ENCODE data around the gene AKAP8L. TPM values are rescaled to one million over a fixed set of nuclear protein-coding genes. Genes with fewer than 3 reads are reported as not detected.
A peak's percentile ranks its signal among the peaks of the same experiment; 100 is the strongest.

AKAP8L gene
- total and polyA plus RNA-seq, 9 of the 15 experiments (the other 6 are each of a cell fraction or from before 2014, with no cell fraction given) = 2.4 to 116 (median 70.7) TPM

DNA sequence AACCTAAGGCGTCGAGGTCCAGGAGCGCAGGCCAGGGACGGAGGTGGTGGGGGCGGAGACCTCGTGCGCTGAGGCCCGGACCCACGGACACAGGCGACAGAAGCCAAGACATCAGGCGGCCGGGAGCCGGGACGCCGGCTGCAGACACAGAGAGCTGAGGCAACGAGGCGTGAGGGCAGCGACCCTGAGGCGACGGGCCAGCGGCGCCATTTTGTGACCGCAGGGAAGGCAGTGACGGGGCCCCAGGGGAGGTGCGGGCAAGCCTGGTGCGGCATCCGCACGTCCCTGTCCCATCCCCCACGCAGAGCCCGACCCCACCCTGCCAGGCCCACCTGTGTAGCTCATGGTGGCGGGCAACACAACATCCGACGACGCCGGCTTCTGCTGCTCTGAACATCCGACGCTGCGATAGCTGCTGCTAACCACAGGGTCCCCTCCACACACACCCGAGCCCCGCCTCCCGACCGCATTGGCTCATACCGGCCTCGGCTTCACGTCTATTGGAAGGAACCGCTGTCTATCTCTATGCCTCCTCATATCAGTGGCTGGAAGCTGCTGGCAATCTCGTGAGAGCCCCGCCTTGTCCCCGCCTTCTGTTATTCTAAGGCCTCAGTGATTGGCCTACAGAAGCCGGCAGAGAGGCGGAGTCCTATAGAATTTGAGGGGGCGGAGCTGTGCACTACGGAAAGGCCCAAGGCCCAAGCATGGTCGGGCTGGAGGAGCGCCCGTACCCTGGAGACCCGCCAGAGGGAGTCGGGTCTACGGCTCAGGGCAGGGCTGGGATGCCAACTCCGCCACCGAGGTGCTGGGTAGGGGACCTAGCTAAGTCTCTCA is at the start of gene AKAP8L (continued):
- TF ChIP-seq, protein P1, sequence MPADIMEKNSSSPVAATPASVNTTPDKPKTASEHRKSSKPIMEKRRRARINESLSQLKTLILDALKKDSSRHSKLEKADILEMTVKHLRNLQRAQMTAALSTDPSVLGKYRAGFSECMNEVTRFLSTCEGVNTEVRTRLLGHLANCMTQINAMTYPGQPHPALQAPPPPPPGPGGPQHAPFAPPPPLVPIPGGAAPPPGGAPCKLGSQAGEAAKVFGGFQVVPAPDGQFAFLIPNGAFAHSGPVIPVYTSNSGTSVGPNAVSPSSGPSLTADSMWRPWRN (IDR thresholded peaks at IDR 0.05; ENCODE audit: low read depth) = no peak
- TF ChIP-seq, protein P2, sequence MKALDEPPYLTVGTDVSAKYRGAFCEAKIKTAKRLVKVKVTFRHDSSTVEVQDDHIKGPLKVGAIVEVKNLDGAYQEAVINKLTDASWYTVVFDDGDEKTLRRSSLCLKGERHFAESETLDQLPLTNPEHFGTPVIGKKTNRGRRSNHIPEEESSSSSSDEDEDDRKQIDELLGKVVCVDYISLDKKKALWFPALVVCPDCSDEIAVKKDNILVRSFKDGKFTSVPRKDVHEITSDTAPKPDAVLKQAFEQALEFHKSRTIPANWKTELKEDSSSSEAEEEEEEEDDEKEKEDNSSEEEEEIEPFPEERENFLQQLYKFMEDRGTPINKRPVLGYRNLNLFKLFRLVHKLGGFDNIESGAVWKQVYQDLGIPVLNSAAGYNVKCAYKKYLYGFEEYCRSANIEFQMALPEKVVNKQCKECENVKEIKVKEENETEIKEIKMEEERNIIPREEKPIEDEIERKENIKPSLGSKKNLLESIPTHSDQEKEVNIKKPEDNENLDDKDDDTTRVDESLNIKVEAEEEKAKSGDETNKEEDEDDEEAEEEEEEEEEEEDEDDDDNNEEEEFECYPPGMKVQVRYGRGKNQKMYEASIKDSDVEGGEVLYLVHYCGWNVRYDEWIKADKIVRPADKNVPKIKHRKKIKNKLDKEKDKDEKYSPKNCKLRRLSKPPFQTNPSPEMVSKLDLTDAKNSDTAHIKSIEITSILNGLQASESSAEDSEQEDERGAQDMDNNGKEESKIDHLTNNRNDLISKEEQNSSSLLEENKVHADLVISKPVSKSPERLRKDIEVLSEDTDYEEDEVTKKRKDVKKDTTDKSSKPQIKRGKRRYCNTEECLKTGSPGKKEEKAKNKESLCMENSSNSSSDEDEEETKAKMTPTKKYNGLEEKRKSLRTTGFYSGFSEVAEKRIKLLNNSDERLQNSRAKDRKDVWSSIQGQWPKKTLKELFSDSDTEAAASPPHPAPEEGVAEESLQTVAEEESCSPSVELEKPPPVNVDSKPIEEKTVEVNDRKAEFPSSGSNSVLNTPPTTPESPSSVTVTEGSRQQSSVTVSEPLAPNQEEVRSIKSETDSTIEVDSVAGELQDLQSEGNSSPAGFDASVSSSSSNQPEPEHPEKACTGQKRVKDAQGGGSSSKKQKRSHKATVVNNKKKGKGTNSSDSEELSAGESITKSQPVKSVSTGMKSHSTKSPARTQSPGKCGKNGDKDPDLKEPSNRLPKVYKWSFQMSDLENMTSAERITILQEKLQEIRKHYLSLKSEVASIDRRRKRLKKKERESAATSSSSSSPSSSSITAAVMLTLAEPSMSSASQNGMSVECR (CRISPR knock-in tag; IDR thresholded peaks at IDR 0.05) = peak; percentile 45; the same call in 1 of the 2 replicates
- TF ChIP-seq, protein P3, sequence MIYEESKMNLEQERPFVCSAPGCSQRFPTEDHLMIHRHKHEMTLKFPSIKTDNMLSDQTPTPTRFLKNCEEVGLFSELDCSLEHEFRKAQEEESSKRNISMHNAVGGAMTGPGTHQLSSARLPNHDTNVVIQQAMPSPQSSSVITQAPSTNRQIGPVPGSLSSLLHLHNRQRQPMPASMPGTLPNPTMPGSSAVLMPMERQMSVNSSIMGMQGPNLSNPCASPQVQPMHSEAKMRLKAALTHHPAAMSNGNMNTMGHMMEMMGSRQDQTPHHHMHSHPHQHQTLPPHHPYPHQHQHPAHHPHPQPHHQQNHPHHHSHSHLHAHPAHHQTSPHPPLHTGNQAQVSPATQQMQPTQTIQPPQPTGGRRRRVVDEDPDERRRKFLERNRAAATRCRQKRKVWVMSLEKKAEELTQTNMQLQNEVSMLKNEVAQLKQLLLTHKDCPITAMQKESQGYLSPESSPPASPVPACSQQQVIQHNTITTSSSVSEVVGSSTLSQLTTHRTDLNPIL (CRISPR knock-in tag; IDR thresholded peaks at IDR 0.05) = no peak
- TF ChIP-seq L3MBTL2 (IDR thresholded peaks at IDR 0.05) (peak; percentile 59; the same call in 1 of the 2 replicates), ZNF239 (CRISPR knock-in tag; IDR thresholded peaks at IDR 0.05) (no peak), RFX1 (IDR thresholded peaks at IDR 0.05) (peak; percentile 42; the same call in 1 of the 2 replicates), ETV6 (IDR thresholded peaks at IDR 0.05; ENCODE audit: borderline replicate concordance in 1 of 2, low read depth in 2 of 2, low read length in 1 of 2) (no peak), ETV6 (CRISPR knock-in tag; IDR thresholded peaks at IDR 0.05; ENCODE audit: borderline replicate concordance) (peak; percentile 18; the same call in 1 of the 2 replicates), TAF1 (IDR thresholded peaks at IDR 0.05; ENCODE audit: control insufficient read depth, extremely low read depth, insufficient read depth, low read length, severe bottlenecking) (peak; percentile 76), NFYB (IDR thresholded peaks at IDR 0.05; ENCODE audit: extremely low read depth, insufficient read length) (peak; percentile 98), NFIC (IDR thresholded peaks at IDR 0.05) (peak; percentile 42), ZNF561 (CRISPR knock-in tag; conservative IDR thresholded peaks at IDR 0.05) (0 out of 2 replicates have a peak, but pooled peaks have one; percentile 18), SOX6 (IDR thresholded peaks at IDR 0.05) (peak; percentile 77), SP1 (CRISPR knock-in tag; IDR thresholded peaks at IDR 0.05) (peak; percentile 97), PPARD (CRISPR knock-in tag; IDR thresholded peaks at IDR 0.05) (no peak)
- TF ChIP-seq, protein P4, sequence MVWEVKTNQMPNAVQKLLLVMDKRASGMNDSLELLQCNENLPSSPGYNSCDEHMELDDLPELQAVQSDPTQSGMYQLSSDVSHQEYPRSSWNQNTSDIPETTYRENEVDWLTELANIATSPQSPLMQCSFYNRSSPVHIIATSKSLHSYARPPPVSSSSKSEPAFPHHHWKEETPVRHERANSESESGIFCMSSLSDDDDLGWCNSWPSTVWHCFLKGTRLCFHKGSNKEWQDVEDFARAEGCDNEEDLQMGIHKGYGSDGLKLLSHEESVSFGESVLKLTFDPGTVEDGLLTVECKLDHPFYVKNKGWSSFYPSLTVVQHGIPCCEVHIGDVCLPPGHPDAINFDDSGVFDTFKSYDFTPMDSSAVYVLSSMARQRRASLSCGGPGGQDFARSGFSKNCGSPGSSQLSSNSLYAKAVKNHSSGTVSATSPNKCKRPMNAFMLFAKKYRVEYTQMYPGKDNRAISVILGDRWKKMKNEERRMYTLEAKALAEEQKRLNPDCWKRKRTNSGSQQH (CRISPR knock-in tag; IDR thresholded peaks at IDR 0.05) = peak; percentile 83; the same call in 1 of the 2 replicates
- TF ChIP-seq, protein P5, sequence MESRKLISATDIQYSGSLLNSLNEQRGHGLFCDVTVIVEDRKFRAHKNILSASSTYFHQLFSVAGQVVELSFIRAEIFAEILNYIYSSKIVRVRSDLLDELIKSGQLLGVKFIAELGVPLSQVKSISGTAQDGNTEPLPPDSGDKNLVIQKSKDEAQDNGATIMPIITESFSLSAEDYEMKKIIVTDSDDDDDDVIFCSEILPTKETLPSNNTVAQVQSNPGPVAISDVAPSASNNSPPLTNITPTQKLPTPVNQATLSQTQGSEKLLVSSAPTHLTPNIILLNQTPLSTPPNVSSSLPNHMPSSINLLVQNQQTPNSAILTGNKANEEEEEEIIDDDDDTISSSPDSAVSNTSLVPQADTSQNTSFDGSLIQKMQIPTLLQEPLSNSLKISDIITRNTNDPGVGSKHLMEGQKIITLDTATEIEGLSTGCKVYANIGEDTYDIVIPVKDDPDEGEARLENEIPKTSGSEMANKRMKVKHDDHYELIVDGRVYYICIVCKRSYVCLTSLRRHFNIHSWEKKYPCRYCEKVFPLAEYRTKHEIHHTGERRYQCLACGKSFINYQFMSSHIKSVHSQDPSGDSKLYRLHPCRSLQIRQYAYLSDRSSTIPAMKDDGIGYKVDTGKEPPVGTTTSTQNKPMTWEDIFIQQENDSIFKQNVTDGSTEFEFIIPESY (CRISPR knock-in tag; IDR thresholded peaks at IDR 0.05) = peak; percentile 49; the same call in 1 of the 2 replicates
